Neural crest cell (in vitro differentiated cells): ENCODE measurements around the gene IGFBP5. TPM values are rescaled to one million over a fixed set of nuclear protein-coding genes. Genes with fewer than 3 reads are reported as not detected.
A peak's percentile ranks its signal among the peaks of the same experiment; 100 is the strongest.

Experiments used
- DNase-seq: peaks from one replicate; pipeline ENCODE4 v3.0.0; 2021; ENCODE audit warnings: low read depth, mixed read lengths, low spot score
- H3K27ac Mint-ChIP-seq: one replicate; pipeline ENCODE4 v1.8.0; 2021; ENCODE audit warnings: mild to moderate bottlenecking, mixed read lengths; ENCODE audit not compliant: unreplicated experiment
- H3K27me3 Mint-ChIP-seq: 2 replicates; pipeline ENCODE4 v1.8.0; 2021; ENCODE audit warnings: low read depth, mild to moderate bottlenecking, mixed read lengths
- H3K36me3 Mint-ChIP-seq: 2 replicates; pipeline ENCODE4 v1.8.0; 2021; ENCODE audit warnings: low read depth, mild to moderate bottlenecking, mixed read lengths
- H3K4me1 Mint-ChIP-seq: 2 replicates; pipeline ENCODE4 v1.8.0; 2021; ENCODE audit warnings: mixed read lengths
- H3K4me3 Mint-ChIP-seq: one replicate; pipeline ENCODE4 v1.8.0; 2021; ENCODE audit warnings: mild to moderate bottlenecking, mixed read lengths
- H3K9me3 Mint-ChIP-seq: 2 replicates; pipeline ENCODE4 v1.8.0; 2021; ENCODE audit warnings: mixed read lengths
- total RNA-seq: library from RNA; stranded (reverse); gene quantifications from 2 replicates; pipeline ENCODE4 v1.2.1, GENCODE V29; 2021
- TF ChIP-seq, protein P1 (sequence below): fragments of 200-600 bp; sonication (generic); conservative IDR thresholded peaks from 2 replicates; pipeline ENCODE4 v1.5.0; 2021; ENCODE audit warnings: antibody characterized with exemption, mild to moderate bottlenecking

The IGFBP5 gene
- total RNA-seq, 1 donor from 2014 or later = 140 TPM

DNA sequence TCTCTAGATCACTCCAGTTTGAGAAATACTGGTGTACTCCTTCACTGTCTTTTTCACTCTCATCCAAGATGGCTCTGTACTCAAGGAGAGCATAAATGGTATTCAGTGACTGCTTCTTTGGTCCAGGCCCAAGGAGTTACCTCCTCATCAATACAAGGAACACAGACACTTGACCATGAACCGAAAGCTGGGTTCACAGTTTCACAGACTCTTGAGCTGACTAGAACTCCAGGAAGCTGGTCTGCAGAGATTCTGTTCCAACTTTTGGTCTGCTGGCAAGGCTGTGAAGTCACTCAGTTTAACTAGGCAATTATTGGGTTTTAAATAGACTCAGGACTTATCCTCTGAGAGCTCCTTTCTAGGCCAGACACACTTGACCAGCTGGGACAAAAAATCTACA, 7.4 kb upstream of the IGFBP5 start:
- TF ChIP-seq, protein P1, sequence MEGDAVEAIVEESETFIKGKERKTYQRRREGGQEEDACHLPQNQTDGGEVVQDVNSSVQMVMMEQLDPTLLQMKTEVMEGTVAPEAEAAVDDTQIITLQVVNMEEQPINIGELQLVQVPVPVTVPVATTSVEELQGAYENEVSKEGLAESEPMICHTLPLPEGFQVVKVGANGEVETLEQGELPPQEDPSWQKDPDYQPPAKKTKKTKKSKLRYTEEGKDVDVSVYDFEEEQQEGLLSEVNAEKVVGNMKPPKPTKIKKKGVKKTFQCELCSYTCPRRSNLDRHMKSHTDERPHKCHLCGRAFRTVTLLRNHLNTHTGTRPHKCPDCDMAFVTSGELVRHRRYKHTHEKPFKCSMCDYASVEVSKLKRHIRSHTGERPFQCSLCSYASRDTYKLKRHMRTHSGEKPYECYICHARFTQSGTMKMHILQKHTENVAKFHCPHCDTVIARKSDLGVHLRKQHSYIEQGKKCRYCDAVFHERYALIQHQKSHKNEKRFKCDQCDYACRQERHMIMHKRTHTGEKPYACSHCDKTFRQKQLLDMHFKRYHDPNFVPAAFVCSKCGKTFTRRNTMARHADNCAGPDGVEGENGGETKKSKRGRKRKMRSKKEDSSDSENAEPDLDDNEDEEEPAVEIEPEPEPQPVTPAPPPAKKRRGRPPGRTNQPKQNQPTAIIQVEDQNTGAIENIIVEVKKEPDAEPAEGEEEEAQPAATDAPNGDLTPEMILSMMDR = no peak
- peaks cover 4% of the 10 kb centered on the region for H3K36me3 Mint-ChIP-seq
- no peaks in the 10 kb centered on the region for H3K9me3 Mint-ChIP-seq

DNA sequence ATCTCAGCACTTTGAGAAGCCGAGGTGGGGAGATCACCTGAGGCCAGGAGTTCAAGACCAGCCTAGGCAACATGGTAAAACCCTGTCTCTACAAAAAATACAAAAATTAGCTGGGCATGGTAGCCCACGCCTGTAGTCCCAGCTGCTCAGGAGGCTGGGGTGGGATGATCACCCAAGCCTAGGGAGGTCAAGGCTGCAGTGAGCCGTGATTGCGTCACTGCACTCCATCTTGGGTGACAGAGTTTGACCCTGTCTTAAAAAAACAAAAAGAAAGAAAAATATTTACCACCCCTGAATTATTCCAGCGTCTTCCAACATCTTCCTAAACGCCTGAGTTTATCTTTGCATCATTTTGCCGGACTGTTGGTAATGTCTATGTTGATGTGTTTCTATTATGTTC, 6.2 kb upstream of the IGFBP5 start:
- Mint-ChIP-seq H3K36me3 (peaks cover 4% of the 10 kb centered on the region), H3K4me3 (no peak overlapping the region), H3K4me1 (peaks cover 4% of the 10 kb centered on the region), H3K9me3 (no peaks in the 10 kb centered on the region), H3K27me3 (no peaks in the 10 kb centered on the region), H3K27ac (no peak overlapping the region)
- TF ChIP-seq, protein P1 = no peak
- no peak for DNase-seq

More for the DNA sequence above, 7.4 kb upstream of the IGFBP5 start:
- H3K27me3 Mint-ChIP-seq = no peaks in the 10 kb centered on the region
- H3K4me3 Mint-ChIP-seq = no peak overlapping the region
- H3K27ac Mint-ChIP-seq = no peak overlapping the region
- DNase-seq = no peak
- H3K4me1 Mint-ChIP-seq = peaks cover 4% of the 10 kb centered on the region

DNA sequence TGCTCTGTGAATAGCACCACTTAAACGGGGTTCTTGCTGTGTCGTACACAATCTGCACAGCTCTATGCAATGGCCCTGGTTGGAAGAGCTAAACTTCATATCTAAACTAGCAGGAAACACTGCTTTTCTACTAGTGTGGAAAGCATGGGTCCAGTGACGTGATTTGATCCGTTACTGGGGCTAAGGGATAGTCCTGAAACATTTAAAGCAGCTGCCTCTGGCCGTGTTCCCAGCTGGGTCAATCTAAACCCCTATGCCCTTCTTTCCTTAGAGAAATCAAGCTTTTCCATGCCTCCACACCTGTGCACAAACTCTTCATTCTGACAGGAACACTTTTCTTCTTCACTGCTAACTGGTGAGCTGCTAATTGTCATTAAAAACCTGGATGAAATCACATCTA, 5.4 kb upstream of the IGFBP5 start:
- H3K9me3 Mint-ChIP-seq = no peaks in the 10 kb centered on the region
- H3K27ac Mint-ChIP-seq = no peak overlapping the region
- H3K4me3 Mint-ChIP-seq = no peak overlapping the region
- H3K27me3 Mint-ChIP-seq = no peaks in the 10 kb centered on the region
- TF ChIP-seq, protein P1 = no peak
- H3K36me3 Mint-ChIP-seq = peaks cover 4% of the 10 kb centered on the region
- H3K4me1 Mint-ChIP-seq = peaks cover 4% of the 10 kb centered on the region
- no peak for DNase-seq

DNA sequence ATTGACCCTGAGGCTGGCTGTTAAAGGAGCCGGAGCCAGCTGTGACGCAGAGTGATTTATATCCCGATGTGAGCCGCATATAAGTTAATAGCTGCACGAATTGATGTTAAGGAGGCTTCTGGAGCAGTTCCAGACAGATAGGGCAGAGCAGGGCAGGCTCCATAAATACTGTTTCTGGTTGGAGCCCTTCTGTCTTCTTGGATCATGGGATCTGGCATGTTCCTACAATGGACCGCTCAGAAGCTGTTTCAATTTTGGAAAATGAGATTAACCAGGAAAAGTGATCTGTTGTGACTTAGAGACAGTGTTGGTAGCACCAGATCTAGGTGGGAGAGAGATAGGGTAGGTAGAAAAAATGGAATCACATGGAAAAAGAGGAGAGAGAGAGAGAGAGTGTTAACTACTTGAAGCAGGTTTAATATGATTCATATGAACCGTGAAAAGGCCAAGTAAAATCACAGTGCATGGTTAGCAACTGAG, 4.8 kb upstream of the IGFBP5 start:
- TF ChIP-seq, protein P1 = no peak
- Mint-ChIP-seq H3K27me3 (no peaks in the 10 kb centered on the region), H3K4me3 (no peak overlapping the region), H3K27ac (no peak overlapping the region), H3K4me1 (peaks cover 4% of the 10 kb centered on the region), H3K9me3 (no peaks in the 10 kb centered on the region), H3K36me3 (peaks cover 4% of the 10 kb centered on the region)
- no peak for DNase-seq

DNA sequence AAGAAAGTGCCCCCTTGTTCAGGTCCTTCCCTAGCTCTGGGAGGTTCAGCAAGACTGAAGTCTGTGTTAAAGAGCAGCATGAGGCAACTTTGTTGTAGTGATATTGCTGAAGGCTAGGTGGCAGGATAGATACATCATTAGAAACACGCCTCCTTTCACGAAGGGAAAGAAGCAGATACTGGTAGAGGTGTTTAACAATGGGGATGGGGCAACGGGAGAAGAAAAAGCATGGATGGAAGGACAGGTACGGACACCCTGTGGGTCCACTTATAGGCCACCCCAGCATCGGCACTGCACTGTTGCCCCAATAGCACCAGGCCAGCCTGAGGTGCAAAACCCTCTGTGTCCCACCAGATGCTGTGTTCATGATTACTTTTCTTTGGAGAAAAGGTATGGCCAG, 3.5 kb upstream of the IGFBP5 start:
- Mint-ChIP-seq H3K36me3 (peaks cover 4% of the 10 kb centered on the region), H3K27ac (no peak overlapping the region), H3K9me3 (no peaks in the 10 kb centered on the region), H3K4me1 (peaks cover 9% of the 10 kb centered on the region), H3K4me3 (no peak overlapping the region), H3K27me3 (no peaks in the 10 kb centered on the region)
- no peak for DNase-seq
- TF ChIP-seq, protein P1 = peak; percentile 73

DNA sequence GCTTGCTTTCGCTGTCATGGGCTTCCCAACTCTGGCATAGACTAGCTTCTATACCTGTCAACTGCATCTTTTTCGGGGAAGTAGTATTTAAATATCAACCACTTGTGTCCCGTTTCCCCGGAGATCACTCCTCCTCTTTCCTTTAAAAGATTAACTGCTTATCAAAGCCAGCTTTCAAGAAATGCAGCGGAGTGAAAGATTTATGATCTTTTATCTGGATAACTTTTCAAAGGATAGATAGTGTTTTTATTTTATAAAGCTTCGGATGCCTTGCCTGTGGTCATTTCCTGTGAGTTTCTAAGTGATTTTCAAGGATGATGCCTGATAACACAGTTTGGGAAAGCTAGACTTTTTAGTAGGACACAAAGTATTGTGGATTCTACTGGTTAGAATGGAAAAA, 2.9 kb upstream of the IGFBP5 start:
- Mint-ChIP-seq H3K9me3 (no peaks in the 10 kb centered on the region), H3K27ac (no peak overlapping the region), H3K4me3 (no peak overlapping the region), H3K27me3 (no peaks in the 10 kb centered on the region), H3K36me3 (peaks cover 4% of the 10 kb centered on the region), H3K4me1 (peaks cover 14% of the 10 kb centered on the region)
- DNase-seq = no peak
- TF ChIP-seq, protein P1 = no peak
